ENCODE data around the gene POLN.

The POLN gene

GRCh38 chr4:2178986-2179385 is 62.9 kb downstream of the POLN start:
- Histone ChIP-seq H3K9me3 (ENCODE audit: low read depth, low read length) (no peaks in the 10 kb centered on the region), H3K4me3 (no peak overlapping the region), H3K9ac (ENCODE audit: insufficient read length) (no peak overlapping the region), H3K36me3 (ENCODE audit: insufficient read depth, low read length) (peaks cover 6% of the 10 kb centered on the region; the same call in 1 of the 2 replicates), H3K27ac (no peak overlapping the region)
- DNase-seq (ENCODE audit: low read depth, low spot score), result no peak
- TF ChIP-seq FOXP2 (optimal IDR thresholded peaks at IDR 0.05; ENCODE audit: control extremely low read depth, extremely low read length, insufficient read depth) (no peak), POLR2AphosphoS5 (IDR thresholded peaks at IDR 0.05; ENCODE audit: borderline replicate concordance, low read depth, low read length) (no peak), EZH2 (IDR thresholded peaks at IDR 0.05) (no peak)

- Histone ChIP-seq H3K27ac (no peak overlapping the region), H3K36me3 (ENCODE audit: insufficient read depth, low read length) (peaks cover 6% of the 10 kb centered on the region; the same call in 1 of the 2 replicates), H3K9me3 (ENCODE audit: low read depth, low read length) (no peaks in the 10 kb centered on the region), H3K9ac (ENCODE audit: insufficient read length) (no peak overlapping the region), H3K4me3 (no peak overlapping the region)
- TF ChIP-seq EZH2 (IDR thresholded peaks at IDR 0.05) (no peak), POLR2AphosphoS5 (IDR thresholded peaks at IDR 0.05; ENCODE audit: borderline replicate concordance, low read depth, low read length) (no peak), FOXP2 (optimal IDR thresholded peaks at IDR 0.05; ENCODE audit: control extremely low read depth, extremely low read length, insufficient read depth) (no peak)
- no peak for DNase-seq (ENCODE audit: low read depth, low spot score)
Measured at GRCh38 chr4:2177443-2178093, 64.4 kb downstream of the POLN start.

- DNase-seq (ENCODE audit: low read depth, low spot score), result no peak
- H3K27ac ChIP-seq, result no peak overlapping the region
- H3K9ac ChIP-seq (ENCODE audit: insufficient read length), result no peak overlapping the region
- no peaks in the 10 kb centered on the region for H3K9me3 ChIP-seq (ENCODE audit: low read depth, low read length)
- no peaks in the 10 kb centered on the region for H3K36me3 ChIP-seq (ENCODE audit: insufficient read depth, low read length)
- H3K4me3 ChIP-seq, result no peak overlapping the region
- TF ChIP-seq FOXP2 (optimal IDR thresholded peaks at IDR 0.05; ENCODE audit: control extremely low read depth, extremely low read length, insufficient read depth) (no peak), EZH2 (IDR thresholded peaks at IDR 0.05) (no peak), POLR2AphosphoS5 (IDR thresholded peaks at IDR 0.05; ENCODE audit: borderline replicate concordance, low read depth, low read length) (no peak)
Measured at GRCh38 chr4:2175990-2176698, 65.8 kb downstream of the POLN start.

DNA sequence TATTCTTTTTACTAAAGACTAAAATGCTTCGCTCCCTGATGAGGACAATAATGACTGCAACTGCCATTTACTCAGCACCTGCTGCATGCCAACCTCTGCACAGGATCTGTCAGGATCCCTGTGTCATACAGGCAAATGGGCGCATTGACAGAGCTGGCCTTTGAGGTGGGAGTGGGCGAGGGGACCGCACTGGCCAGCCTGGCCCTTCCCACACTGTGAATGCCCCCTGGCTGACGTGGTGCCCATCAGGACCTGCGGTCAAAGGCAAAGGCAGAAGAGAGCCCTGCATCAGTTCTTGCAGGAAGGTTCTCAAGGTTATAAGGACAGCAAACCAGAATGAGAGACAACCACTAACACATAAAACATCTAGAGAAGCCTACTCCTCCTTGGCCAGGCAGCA is 67.9 kb downstream of the POLN start:
- DNase-seq (ENCODE audit: low read depth, low spot score), result no peak
- Histone ChIP-seq H3K27ac (no peak overlapping the region), H3K9me3 (ENCODE audit: low read depth, low read length) (no peaks in the 10 kb centered on the region), H3K4me3 (no peak overlapping the region), H3K36me3 (ENCODE audit: insufficient read depth, low read length) (no peaks in the 10 kb centered on the region; the same call in 1 of the 2 replicates), H3K9ac (ENCODE audit: insufficient read length) (no peak overlapping the region)
- TF ChIP-seq FOXP2 (optimal IDR thresholded peaks at IDR 0.05; ENCODE audit: control extremely low read depth, extremely low read length, insufficient read depth), result no peak
- no peak for TF ChIP-seq EZH2 (IDR thresholded peaks at IDR 0.05)
- no peak for TF ChIP-seq POLR2AphosphoS5 (IDR thresholded peaks at IDR 0.05; ENCODE audit: borderline replicate concordance, low read depth, low read length)

- no peak for TF ChIP-seq EZH2 (IDR thresholded peaks at IDR 0.05)
- TF ChIP-seq FOXP2 (optimal IDR thresholded peaks at IDR 0.05; ENCODE audit: control extremely low read depth, extremely low read length, insufficient read depth), result no peak
- no peak for TF ChIP-seq POLR2AphosphoS5 (IDR thresholded peaks at IDR 0.05; ENCODE audit: borderline replicate concordance, low read depth, low read length)
- Histone ChIP-seq H3K9ac (ENCODE audit: insufficient read length) (no peak overlapping the region), H3K9me3 (ENCODE audit: low read depth, low read length) (no peaks in the 10 kb centered on the region), H3K36me3 (ENCODE audit: insufficient read depth, low read length) (no peaks in the 10 kb centered on the region; the same call in 1 of the 2 replicates), H3K4me3 (no peak overlapping the region), H3K27ac (no peak overlapping the region)
- no peak for DNase-seq (ENCODE audit: low read depth, low spot score)
Measured at GRCh38 chr4:2172627-2173231, 69.2 kb downstream of the POLN start.

- TF ChIP-seq FOXP2 (optimal IDR thresholded peaks at IDR 0.05; ENCODE audit: control extremely low read depth, extremely low read length, insufficient read depth), result no peak
- TF ChIP-seq EZH2 (IDR thresholded peaks at IDR 0.05), result no peak
- TF ChIP-seq POLR2AphosphoS5 (IDR thresholded peaks at IDR 0.05; ENCODE audit: borderline replicate concordance, low read depth, low read length), result no peak
- no peak overlapping the region for H3K27ac ChIP-seq
- no peaks in the 10 kb centered on the region for H3K9me3 ChIP-seq (ENCODE audit: low read depth, low read length)
- H3K4me3 ChIP-seq, result no peak overlapping the region
- no peak overlapping the region for H3K9ac ChIP-seq (ENCODE audit: insufficient read length)
- H3K36me3 ChIP-seq (ENCODE audit: insufficient read depth, low read length), result no peaks in the 10 kb centered on the region; the same call in 1 of the 2 replicates
- no peak for DNase-seq (ENCODE audit: low read depth, low spot score)
Measured at GRCh38 chr4:2172161-2172560, 69.8 kb downstream of the POLN start.

- no peaks in the 10 kb centered on the region; the same call in 1 of the 2 replicates for H3K36me3 ChIP-seq (ENCODE audit: insufficient read depth, low read length)
- H3K27ac ChIP-seq, result no peak overlapping the region
- H3K9me3 ChIP-seq (ENCODE audit: low read depth, low read length), result no peaks in the 10 kb centered on the region
- DNase-seq (ENCODE audit: low read depth, low spot score), result no peak
- no peak overlapping the region for H3K4me3 ChIP-seq
- H3K9ac ChIP-seq (ENCODE audit: insufficient read length), result no peak overlapping the region
- TF ChIP-seq POLR2AphosphoS5 (IDR thresholded peaks at IDR 0.05; ENCODE audit: borderline replicate concordance, low read depth, low read length), result no peak
- no peak for TF ChIP-seq FOXP2 (optimal IDR thresholded peaks at IDR 0.05; ENCODE audit: control extremely low read depth, extremely low read length, insufficient read depth)
- TF ChIP-seq EZH2 (IDR thresholded peaks at IDR 0.05), result no peak
Measured at GRCh38 chr4:2168469-2169319, 73.2 kb downstream of the POLN start.

Measured in SK-N-MC (cell line).